ENCODE results near the gene NEDD4. TPM values are rescaled to one million over a fixed set of nuclear protein-coding genes. Genes with fewer than 3 reads are reported as not detected.

NEDD4 gene
- polyA plus RNA-seq, 1 donor (not counting 4 experiments of a cell fraction or from before 2014, with no cell fraction given), result 24.3 TPM

DNA sequence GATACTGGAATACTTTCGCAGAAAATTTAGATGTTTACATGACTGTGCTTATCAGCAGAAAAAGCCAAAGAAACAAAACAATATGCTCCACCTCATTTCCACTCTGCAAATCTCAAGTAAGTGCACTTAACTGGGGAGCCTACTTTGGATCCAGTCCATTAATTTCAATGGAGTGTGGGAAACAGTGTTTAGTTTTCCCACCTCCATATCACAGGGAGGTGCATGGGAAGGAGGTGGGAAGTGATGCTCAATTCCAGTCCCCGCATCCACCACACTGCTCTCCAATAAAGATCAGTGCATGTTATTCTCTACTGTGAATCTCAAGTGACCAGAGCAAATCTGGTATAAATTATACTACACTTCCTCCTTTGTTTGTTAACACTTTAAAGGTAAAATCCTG, 2.9 kb downstream of the NEDD4 start:
- Histone ChIP-seq H3K9ac (ENCODE audit: control insufficient read depth, extremely low read depth, insufficient read depth, low read length) (no peak overlapping the region), H3K9me1 (ENCODE audit: control insufficient read depth, extremely low read depth, insufficient read depth, low read length) (no peaks in the 10 kb centered on the region), H3K36me3 (ENCODE audit: control insufficient read depth in 2 of 2, extremely low read depth in 1 of 2, insufficient read depth in 2 of 2, low read length in 2 of 2) (peaks cover 0 to 23% of the 10 kb centered on the region in 2 experiments), H3K27ac (ENCODE audit: control insufficient read depth, insufficient read depth, low read length) (no peak overlapping the region), H3K9me3 (ENCODE audit: control insufficient read depth, low read depth, low read length) (no peaks in the 10 kb centered on the region), H3K4me3 (ENCODE audit: control insufficient read depth in 2 of 3, extremely low read depth in 1 of 3, insufficient read depth in 2 of 3, low read depth in 1 of 3, low read length in 3 of 3) (no peak overlapping the region), H3K27me3 (ENCODE audit: control insufficient read depth, extremely low read depth, insufficient read depth, low read length) (no peaks in the 10 kb centered on the region), H3K79me2 (ENCODE audit: control insufficient read depth, insufficient read depth, low read length) (peaks cover 58% of the 10 kb centered on the region), H2AFZ (ENCODE audit: control insufficient read depth, low read length) (no peak overlapping the region), H3K4me2 (ENCODE audit: control insufficient read depth, extremely low read depth, insufficient read depth, low read depth, low read length) (peak overlapping the region; percentile 80), H4K20me1 (ENCODE audit: control insufficient read depth, extremely low read depth, insufficient read depth, low read length) (no peaks in the 10 kb centered on the region), H3K4me1 (ENCODE audit: control insufficient read depth, extremely low read depth, insufficient read depth, low read length) (peaks cover 23% of the 10 kb centered on the region)
- dilution Hi-C loops (cut with MboI; ENCODE audit: extremely low pct_ligation_motif_present, low sequenced_read_pairs), result no loop called here
- TF ChIP-seq, protein P1, sequence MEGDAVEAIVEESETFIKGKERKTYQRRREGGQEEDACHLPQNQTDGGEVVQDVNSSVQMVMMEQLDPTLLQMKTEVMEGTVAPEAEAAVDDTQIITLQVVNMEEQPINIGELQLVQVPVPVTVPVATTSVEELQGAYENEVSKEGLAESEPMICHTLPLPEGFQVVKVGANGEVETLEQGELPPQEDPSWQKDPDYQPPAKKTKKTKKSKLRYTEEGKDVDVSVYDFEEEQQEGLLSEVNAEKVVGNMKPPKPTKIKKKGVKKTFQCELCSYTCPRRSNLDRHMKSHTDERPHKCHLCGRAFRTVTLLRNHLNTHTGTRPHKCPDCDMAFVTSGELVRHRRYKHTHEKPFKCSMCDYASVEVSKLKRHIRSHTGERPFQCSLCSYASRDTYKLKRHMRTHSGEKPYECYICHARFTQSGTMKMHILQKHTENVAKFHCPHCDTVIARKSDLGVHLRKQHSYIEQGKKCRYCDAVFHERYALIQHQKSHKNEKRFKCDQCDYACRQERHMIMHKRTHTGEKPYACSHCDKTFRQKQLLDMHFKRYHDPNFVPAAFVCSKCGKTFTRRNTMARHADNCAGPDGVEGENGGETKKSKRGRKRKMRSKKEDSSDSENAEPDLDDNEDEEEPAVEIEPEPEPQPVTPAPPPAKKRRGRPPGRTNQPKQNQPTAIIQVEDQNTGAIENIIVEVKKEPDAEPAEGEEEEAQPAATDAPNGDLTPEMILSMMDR (optimal IDR thresholded peaks at IDR 0.05 in 1 of 3, IDR thresholded peaks at IDR 0.05 in 1 of 3, conservative IDR thresholded peaks at IDR 0.05 in 1 of 3; ENCODE audit: extremely low read depth in 1 of 3, insufficient read depth in 2 of 3, low read length in 3 of 3), result no peak
- no peak for TF ChIP-seq EZH2 (IDR thresholded peaks at IDR 0.05; ENCODE audit: low read length)
- DNase-seq (ENCODE audit: low read depth, low spot score) (no peak), FAIRE-seq (no peak)

DNA sequence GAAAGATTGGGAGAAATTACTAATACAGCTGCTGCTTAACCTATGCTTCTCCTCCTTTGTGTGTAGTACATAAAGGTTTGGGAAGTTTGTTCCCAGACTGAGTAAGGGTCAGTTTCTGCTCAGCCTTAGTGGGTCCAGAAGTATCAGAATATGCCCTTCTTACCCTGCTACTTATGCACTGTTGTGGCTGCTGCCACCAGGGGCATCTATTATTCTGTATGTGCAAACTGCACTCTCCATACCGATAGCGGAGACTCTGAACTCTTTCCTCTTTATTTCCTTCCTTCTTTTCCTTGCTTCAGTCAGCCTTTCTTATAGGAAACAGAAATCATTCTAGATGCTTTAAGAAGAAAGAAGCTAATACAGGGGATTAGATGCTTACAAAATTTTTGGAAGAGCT, 4.0 kb downstream of the NEDD4 start:
- Histone ChIP-seq H3K9me1 (ENCODE audit: control insufficient read depth, extremely low read depth, insufficient read depth, low read length) (no peaks in the 10 kb centered on the region), H3K4me3 (ENCODE audit: control insufficient read depth in 2 of 3, extremely low read depth in 1 of 3, insufficient read depth in 2 of 3, low read depth in 1 of 3, low read length in 3 of 3) (no peak overlapping the region), H3K9me3 (ENCODE audit: control insufficient read depth, low read depth, low read length) (no peaks in the 10 kb centered on the region), H3K79me2 (ENCODE audit: control insufficient read depth, insufficient read depth, low read length) (peaks cover 68% of the 10 kb centered on the region), H3K36me3 (ENCODE audit: control insufficient read depth in 2 of 2, extremely low read depth in 1 of 2, insufficient read depth in 2 of 2, low read length in 2 of 2) (peaks cover 0 to 23% of the 10 kb centered on the region in 2 experiments), H3K9ac (ENCODE audit: control insufficient read depth, extremely low read depth, insufficient read depth, low read length) (no peak overlapping the region), H3K27me3 (ENCODE audit: control insufficient read depth, extremely low read depth, insufficient read depth, low read length) (no peaks in the 10 kb centered on the region), H3K4me2 (ENCODE audit: control insufficient read depth, extremely low read depth, insufficient read depth, low read depth, low read length) (no peak overlapping the region), H4K20me1 (ENCODE audit: control insufficient read depth, extremely low read depth, insufficient read depth, low read length) (no peaks in the 10 kb centered on the region), H2AFZ (ENCODE audit: control insufficient read depth, low read length) (no peak overlapping the region), H3K27ac (ENCODE audit: control insufficient read depth, insufficient read depth, low read length) (no peak overlapping the region), H3K4me1 (ENCODE audit: control insufficient read depth, extremely low read depth, insufficient read depth, low read length) (peaks cover 20% of the 10 kb centered on the region)
- TF ChIP-seq EZH2 (IDR thresholded peaks at IDR 0.05; ENCODE audit: low read length), result no peak
- TF ChIP-seq, protein P1 (optimal IDR thresholded peaks at IDR 0.05 in 1 of 3, IDR thresholded peaks at IDR 0.05 in 1 of 3, conservative IDR thresholded peaks at IDR 0.05 in 1 of 3; ENCODE audit: extremely low read depth in 1 of 3, insufficient read depth in 2 of 3, low read length in 3 of 3), result peak in 2 of 3 experiments; percentile 9 to 10
- FAIRE-seq (no peak), DNase-seq (ENCODE audit: low read depth, low spot score) (no peak)
- dilution Hi-C loops (cut with MboI; ENCODE audit: extremely low pct_ligation_motif_present, low sequenced_read_pairs), result no loop called here

All from keratinocyte (primary cell).